Hematopoietic multipotent progenitor cell treated with erythropoietin and hydrocortisone succinate and interleukin-3 and kit ligand, for 4 days (in vitro differentiated cells): Measurements from ENCODE around the gene SLC25A22.

Experiments used
- DNase-seq: peaks from one replicate; pipeline ENCODE4 v3.0.0-alpha.2; 2015

The SLC25A22 gene

GRCh38 chr11:802693-803466 lies 4.8 kb upstream of the SLC25A22 start:
- DNase-seq = no peak

DNA sequence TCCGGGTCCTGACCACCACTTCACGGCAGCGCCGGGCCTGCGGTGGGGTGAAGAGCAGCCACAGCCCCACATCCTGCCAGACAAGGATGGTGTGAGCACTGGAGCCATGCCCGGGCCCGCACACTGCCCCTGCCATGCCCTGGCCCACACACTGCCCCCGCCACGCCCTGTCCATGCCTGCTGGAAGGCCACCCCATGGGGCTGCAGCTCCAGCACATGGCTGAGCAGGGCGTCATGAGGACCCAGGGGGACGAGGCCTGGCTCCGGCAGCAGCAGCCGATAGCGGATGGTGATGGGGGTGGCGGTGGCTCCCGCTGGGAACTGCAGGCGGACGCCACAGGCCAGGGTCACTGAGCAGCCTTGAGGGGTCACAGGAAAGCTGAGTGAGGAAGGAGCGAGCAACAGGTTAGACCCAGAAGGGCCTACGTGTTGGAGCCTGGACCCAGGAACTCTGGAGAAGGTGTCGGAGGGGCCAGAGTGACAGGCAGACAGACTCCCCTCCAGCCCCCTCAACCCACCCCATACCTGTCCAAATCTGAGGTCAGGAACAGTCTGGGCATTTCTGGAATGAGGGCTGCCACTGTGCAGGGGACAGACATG lies 4.0 kb upstream of the SLC25A22 start:
- DNase-seq = no peak

- DNase-seq = no peak
These were observed 3.2 kb upstream of the SLC25A22 start for GRCh38 chr11:801097-801780.

- DNase-seq = no peak
These were observed 2.4 kb upstream of the SLC25A22 start for GRCh38 chr11:800473-800872.

DNA sequence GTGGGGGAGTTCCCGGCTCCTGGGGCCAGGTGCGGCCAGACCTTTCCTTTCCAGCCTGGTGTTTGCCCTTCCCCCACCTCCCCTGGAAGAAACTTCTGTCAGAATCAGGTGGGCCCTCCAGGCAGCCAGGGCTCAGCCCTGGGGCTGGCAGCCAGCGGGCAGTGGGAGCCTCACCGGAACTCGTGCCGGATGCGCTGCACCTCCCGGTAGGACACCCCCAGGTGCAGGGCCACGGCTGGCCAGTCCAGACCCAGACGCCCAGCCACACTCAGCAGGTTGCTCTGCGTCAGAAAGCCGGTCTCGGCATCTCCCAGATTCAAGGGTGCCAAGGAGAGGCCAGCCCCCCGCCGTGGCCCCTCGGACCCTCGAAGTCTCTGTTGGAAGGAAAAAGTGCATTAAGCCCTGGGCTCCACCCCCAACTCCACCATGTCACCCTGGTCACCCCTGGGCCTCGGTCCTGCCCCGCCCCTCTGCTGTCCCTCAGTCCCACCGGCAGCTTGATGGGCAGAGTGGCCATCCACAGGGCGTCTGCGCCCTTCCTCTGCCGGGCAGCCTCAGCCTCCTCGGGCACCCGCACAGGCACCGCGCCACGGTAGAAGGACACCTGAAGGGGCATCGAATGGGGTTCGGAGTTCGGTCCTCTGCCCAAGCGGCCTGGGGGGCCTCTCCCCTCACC lies 1.7 kb upstream of the SLC25A22 start:
- DNase-seq = no peak

- peak; percentile 90 for DNase-seq
These were observed 587 bp downstream of the SLC25A22 start for GRCh38 chr11:797296-798092.

DNA sequence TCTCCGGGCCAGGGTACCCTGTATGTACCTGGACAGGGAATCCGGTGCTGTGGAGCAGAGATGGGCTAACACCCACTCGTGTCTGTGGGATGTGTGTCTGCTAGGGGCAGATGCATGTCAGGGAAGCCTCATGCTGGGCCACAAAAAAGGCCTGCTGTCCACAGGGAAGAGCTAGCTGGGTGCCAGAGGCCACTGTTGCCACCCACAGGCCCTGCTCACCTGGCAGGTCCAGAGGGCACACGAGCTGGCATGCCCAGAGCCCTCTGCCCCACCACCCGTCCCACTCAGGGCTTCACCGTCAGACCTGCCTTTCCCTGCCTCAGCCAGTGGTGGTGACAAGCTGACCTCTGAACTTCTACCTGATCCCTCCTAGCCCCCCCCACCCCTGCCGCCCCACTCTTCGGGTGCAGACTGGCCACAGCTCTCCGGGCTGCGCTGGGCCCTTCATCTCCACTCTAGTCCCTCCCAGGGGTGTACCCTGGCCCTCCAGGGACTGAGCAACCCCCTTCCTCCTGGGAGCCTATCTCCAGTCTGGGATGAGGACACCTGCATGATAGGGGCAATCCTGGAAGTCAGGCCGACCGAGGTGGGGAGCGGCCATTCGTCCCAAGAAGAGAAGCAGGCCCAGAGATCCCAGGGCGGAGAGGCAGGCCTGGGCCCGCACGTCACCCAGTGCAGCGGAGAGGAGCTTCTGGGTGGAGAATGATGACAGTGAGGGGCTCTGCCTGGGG lies 1.4 kb downstream of the SLC25A22 start:
- no peak for DNase-seq

DNA sequence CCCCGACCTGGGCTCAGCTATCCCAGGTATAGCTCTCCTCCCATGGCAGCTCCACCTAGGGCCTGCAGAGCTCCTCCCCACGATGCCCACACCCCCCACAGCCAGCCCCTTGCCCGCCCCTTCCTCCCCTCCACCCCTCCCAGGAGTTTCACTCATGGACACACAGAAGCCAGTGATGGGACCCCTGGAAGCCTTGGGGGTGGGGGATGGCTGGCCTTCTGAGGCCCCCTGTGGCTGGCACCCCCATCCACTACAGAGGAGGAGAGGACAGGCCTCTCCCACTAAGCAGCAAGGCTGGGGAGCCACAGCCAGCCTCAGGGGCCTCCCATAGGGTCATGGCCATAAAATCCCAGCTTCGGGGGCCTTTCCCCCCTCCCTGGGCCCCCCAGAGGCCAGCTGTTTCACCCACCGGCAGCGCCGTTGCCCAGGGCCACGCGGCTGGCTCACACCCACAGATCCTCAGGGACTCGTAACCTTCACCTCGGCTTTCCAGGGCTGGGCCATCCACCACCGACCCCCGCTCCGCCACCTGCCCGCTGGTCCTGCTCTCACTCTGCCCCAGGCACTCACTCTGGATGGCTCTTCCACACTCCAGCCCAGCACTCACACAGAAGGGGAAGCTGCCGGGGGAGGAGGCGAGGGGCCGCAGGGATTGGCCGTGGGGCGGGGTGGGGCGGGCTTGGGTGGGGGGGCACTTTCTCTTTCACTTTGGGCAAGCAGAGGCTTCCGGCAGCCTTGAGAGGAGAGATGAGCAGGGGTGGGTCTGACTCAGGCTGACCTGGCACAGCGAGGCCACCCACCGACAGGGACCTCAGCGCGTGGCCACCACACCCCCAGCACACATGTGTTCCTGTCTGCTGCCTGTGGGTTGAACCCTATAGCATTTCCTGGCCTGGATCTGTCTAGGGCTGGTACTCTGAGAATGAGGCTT lies 2.2 kb downstream of the SLC25A22 start:
- peak; percentile 94 for DNase-seq

DNA sequence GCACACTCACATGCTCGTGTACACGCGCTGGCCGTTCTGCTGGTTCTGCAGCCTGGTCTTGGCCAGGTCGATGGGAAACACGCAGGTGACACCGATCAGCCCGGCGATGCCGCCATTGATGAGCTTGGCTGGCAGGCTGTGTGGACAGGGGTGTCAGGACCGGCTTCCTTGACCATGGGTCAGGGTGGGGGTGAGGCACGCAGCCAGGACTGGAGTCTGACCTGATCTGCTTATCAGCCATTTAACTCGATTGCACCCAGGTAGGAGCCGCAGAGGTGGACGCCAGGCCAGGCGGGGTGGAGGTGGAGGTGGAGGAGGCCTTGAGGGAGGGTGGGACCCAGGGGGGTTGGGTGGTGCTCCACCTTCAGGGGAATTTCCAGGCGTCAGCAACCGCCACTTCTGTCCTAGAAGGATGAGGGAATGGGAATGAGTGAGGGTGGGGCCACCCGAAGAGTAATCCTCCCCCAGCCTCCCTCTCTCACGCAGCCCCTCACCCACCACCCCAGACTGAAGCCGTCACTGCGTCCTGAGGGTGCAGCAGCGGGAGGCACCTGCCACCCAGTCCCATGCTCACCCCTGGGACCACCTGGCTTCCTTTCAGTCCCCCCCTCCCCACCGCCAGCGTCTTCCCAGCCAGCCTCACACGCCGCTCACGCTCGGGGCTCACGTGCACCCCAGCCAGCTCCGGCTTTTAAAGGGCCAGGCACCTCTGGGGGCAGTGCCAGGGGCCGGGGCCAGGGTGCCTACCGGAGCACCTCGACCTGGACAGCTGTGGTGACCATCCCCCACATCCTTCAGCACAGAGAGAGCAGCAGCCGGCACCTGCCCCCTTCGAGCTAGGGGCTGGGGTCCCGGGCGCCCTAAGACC lies 3.1 kb downstream of the SLC25A22 start:
- no peak for DNase-seq

- no peak for DNase-seq
These were observed 3.9 kb downstream of the SLC25A22 start for GRCh38 chr11:794013-794765.

DNA sequence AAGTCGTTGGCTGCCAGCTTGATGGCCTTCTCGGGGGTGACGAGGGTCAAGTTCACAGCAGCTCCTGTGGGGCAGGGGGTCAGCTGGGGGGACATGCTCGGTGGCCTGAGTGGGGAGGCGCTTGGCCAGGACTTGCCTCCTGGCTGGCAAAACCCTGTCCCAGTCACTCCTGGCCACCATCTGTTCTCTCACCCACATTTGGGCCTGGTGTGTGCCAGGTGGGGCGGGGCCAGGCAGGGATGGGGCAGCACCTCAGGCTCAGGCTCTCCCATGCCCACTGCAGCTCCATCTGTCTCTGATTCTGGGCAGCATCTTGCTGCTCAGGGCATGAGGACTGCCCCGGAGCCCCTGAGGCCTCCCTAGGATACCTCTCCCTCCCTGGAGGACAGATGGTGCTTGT lies 4.5 kb downstream of the SLC25A22 start:
- DNase-seq = no peak

DNA sequence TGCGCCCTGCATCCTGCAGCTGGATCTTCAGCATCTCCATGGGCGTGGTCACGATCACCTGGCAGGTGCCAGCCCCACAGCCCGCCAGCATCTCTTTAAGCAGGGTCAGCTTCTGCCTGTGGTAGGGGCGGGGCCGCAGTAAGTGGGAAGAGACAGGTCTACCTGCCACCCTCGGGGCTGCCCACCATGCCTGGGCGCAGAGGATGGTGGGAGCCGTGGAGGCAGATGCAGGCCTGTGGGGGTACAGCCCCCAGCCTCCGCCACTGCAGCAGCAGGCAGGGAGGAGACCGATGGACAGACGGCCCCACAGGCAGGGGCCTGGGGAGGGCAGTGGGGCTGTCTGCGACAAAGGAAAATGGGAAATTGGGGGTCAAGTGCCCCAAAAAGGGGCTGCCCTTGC lies 5.2 kb downstream of the SLC25A22 start:
- no peak for DNase-seq

GRCh38 chr11:792535-792821 lies 5.6 kb downstream of the SLC25A22 start:
- DNase-seq = no peak

DNA sequence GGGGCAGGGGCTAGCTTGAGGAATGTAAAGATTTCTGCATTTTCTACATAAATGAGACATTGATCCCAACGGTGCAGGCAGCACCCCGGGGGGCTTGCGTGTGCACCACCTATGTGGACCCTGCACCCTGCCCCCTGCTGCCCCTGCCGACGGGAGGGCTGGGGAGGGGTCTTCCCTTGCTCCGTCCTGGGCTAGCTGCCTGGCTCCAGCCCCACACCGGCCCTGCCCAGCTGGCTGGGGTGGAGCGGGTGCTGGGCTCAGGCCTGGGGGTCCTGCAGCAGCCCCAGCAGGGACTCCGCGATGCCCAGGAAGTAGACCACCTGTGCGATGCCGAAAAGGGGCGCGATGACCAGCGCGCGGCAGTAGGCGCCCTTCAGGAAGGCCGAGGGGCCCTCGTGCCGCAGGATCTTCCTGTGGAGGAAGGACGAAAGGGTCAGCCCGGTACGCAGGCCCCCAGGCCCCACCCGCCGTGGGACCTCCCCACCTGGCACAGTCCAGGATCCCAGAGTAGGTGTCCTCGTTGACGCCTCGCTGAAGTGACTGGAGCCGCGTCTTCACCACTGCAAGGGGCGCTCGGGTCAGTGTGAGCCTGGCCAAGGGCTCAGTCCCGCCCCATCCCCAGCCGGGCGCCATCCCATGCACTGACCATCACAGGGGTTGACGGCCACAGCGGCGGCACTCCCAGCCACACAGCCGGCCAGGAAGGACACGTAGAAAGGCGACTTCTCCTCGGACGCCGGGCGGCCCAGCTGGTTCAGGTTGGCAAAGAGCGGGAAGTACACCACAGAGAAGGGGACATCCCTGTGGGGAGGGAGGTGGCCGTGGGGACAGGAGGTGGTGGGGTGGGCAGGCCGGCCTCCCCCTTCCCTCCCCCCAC lies 6.2 kb downstream of the SLC25A22 start:
- DNase-seq = no peak

- no peak for DNase-seq
These were observed 7.1 kb downstream of the SLC25A22 start for GRCh38 chr11:790721-791564.

- DNase-seq = no peak
These were observed 8.1 kb downstream of the SLC25A22 start, which contains the start of gene CEND1 for GRCh38 chr11:789943-790342. Gene CEND1 (minus strand): TSS chr11:790090. CDS start chr11:788576, 1,514 bp downstream.
